DND-41 (cell line): ENCODE measurements around the gene SLC22A3.

ENCODE experiments used
- ATAC-seq: fragments of 200-7000 bp; cut with Tn5 transposase; 3 replicates; pipeline ENCODE4 v1.9.1; 2021; ENCODE audit warnings: low read depth; ENCODE audit not compliant: insufficient read depth
- DNase-seq: peaks from one replicate; pipeline ENCODE4 v3.0.0-alpha.2; 2020
- H2AFZ ChIP-seq: 2 replicates; pipeline ENCODE4 v1.6.0; 2012; ENCODE audit warnings: low read depth, low read length
- H3K27ac ChIP-seq: 2 replicates; pipeline ENCODE4 v1.5.1; 2012; ENCODE audit warnings: low read length, inconsistent platforms
- H3K27me3 ChIP-seq: fragments of 200-600 bp; sonication (generic); 2 replicates; pipeline ENCODE4 v1.6.0; 2012; ENCODE audit warnings: low read length, mild to moderate bottlenecking, inconsistent platforms; ENCODE audit not compliant: insufficient read depth, poor library complexity
- H3K36me3 ChIP-seq: 2 replicates; pipeline ENCODE4 v1.5.1; 2012; ENCODE audit warnings: low read length, inconsistent platforms; ENCODE audit not compliant: insufficient read depth
- H3K4me1 ChIP-seq: 2 replicates; pipeline ENCODE4 v1.5.1; 2012; ENCODE audit warnings: mild to moderate bottlenecking, low read length; ENCODE audit not compliant: insufficient read depth
- H3K4me2 ChIP-seq: 2 replicates; pipeline ENCODE4 v1.6.0; 2012; ENCODE audit warnings: mild to moderate bottlenecking, moderate library complexity, low read length, inconsistent platforms; ENCODE audit not compliant: insufficient read depth
- H3K4me3 ChIP-seq, 2 experiments: fragments of 200-600 bp in 1 of 2; shearing (Covaris generic) in 1 of 2; 2 replicates each; pipeline ENCODE4 v1.5.1; 2012 to 2016; ENCODE audit warnings: inconsistent platforms in 2 of 2, low read length in 2 of 2, mild to moderate bottlenecking in 2 of 2, low read depth in 1 of 2, moderate library complexity in 1 of 2
- H3K79me2 ChIP-seq: 2 replicates; pipeline ENCODE4 v1.6.0; 2012; ENCODE audit warnings: low read length, inconsistent platforms; ENCODE audit not compliant: insufficient read depth
- H3K9ac ChIP-seq: 2 replicates; pipeline ENCODE4 v1.6.0; 2012; ENCODE audit warnings: low read depth, mild to moderate bottlenecking, inconsistent platforms, low read length, moderate library complexity
- H3K9me3 ChIP-seq: 2 replicates; pipeline ENCODE4 v1.5.1; 2012; ENCODE audit warnings: low read length, moderate library complexity, mild to moderate bottlenecking, inconsistent platforms; ENCODE audit not compliant: insufficient read depth, severe bottlenecking
- H4K20me1 ChIP-seq: 2 replicates; pipeline ENCODE4 v1.6.0; 2012; ENCODE audit warnings: low read length; ENCODE audit not compliant: insufficient read depth
- EZH2 ChIP-seq: IDR thresholded peaks from 3 replicates; pipeline ENCODE4 v1.6.1; 2012; ENCODE audit warnings: borderline replicate concordance, low read depth, mild to moderate bottlenecking, moderate library complexity, low read length, inconsistent platforms; ENCODE audit not compliant: severe bottlenecking
- TF ChIP-seq, protein P1 (sequence below): IDR thresholded peaks from 2 replicates; pipeline ENCODE4 v1.5.1; 2012; ENCODE audit warnings: borderline replicate concordance, low read length, moderate library complexity, mild to moderate bottlenecking; ENCODE audit not compliant: poor library complexity, severe bottlenecking; ENCODE audit errors: extremely low read depth

Gene SLC22A3

DNA sequence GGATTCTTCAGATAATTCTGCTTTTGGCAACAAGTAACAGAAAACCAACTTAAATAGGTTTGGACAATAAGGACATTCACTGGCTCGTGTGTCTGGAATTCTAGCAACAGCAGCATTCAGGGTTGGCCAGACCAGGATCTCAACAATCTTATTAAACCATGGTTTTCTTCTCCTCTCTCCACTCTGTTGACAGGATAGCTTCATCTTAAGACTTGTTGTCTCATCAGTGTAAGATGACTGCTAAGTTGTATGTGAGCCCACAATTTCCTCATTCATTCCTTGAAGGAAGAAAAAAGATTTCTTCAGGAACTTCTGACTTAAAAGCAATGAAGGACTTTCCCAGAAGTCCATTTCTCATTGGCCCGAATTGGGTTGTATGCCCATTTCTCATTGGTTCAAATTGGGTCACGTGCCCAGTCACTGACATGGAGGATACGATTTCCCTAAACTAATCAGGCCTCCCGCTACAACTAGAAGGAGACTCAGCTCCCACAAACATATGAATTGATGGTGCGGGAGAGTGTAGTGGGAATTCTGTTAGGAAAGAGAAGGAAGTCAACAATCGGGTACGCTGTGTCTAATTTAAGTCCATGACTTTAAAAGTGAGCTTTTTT is 83.7 kb downstream of the SLC22A3 start:
- ATAC-seq (no peak), DNase-seq (no peak)
- no peaks in the 10 kb centered on the region for H3K9me3 ChIP-seq
- no peak overlapping the region for H3K4me3 ChIP-seq
- H3K9ac ChIP-seq, result no peak overlapping the region
- H3K79me2 ChIP-seq, result no peaks in the 10 kb centered on the region
- no peaks in the 10 kb centered on the region for H3K36me3 ChIP-seq
- no peak for TF ChIP-seq EZH2
- TF ChIP-seq, protein P1, sequence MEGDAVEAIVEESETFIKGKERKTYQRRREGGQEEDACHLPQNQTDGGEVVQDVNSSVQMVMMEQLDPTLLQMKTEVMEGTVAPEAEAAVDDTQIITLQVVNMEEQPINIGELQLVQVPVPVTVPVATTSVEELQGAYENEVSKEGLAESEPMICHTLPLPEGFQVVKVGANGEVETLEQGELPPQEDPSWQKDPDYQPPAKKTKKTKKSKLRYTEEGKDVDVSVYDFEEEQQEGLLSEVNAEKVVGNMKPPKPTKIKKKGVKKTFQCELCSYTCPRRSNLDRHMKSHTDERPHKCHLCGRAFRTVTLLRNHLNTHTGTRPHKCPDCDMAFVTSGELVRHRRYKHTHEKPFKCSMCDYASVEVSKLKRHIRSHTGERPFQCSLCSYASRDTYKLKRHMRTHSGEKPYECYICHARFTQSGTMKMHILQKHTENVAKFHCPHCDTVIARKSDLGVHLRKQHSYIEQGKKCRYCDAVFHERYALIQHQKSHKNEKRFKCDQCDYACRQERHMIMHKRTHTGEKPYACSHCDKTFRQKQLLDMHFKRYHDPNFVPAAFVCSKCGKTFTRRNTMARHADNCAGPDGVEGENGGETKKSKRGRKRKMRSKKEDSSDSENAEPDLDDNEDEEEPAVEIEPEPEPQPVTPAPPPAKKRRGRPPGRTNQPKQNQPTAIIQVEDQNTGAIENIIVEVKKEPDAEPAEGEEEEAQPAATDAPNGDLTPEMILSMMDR, result no peak
- peaks cover 9% of the 10 kb centered on the region for H3K27me3 ChIP-seq
- H3K4me1 ChIP-seq, result no peaks in the 10 kb centered on the region
- no peak overlapping the region for H3K4me2 ChIP-seq
- H3K27ac ChIP-seq, result no peak overlapping the region
- H2AFZ ChIP-seq, result no peak overlapping the region
- H4K20me1 ChIP-seq, result no peaks in the 10 kb centered on the region

DNA sequence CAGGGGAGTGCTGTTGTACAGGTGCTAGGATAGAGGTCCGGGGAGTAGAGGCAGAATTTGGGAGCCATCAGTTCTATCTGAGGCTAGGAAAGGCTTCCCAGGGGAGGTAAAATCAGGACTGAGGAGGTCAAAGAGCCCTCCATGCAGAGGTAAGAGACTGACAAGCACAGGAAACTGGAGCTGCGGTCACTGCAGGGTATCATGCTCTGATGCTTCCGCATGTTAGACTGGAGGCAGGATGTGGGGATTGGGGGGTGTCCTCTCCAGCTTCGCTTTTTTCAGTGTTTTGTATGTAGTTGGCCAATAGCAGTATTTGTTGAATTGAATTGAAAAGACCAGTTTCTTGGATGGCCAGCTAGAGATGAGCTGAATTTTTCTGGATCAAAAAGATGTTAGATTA is 87.8 kb downstream of the SLC22A3 start:
- TF ChIP-seq, protein P1, result no peak
- TF ChIP-seq EZH2, result no peak
- no peaks in the 10 kb centered on the region for H3K9me3 ChIP-seq
- no peak overlapping the region for H3K4me2 ChIP-seq
- H4K20me1 ChIP-seq, result no peaks in the 10 kb centered on the region
- DNase-seq (no peak), ATAC-seq (no peak)
- no peak overlapping the region for H3K4me3 ChIP-seq
- H2AFZ ChIP-seq, result no peak overlapping the region
- H3K36me3 ChIP-seq, result no peaks in the 10 kb centered on the region
- no peak overlapping the region for H3K27ac ChIP-seq
- no peak overlapping the region for H3K9ac ChIP-seq
- H3K79me2 ChIP-seq, result no peaks in the 10 kb centered on the region
- peaks cover 22% of the 10 kb centered on the region for H3K27me3 ChIP-seq
- no peaks in the 10 kb centered on the region for H3K4me1 ChIP-seq

- Histone ChIP-seq H4K20me1 (no peaks in the 10 kb centered on the region), H2AFZ (no peak overlapping the region), H3K36me3 (no peaks in the 10 kb centered on the region), H3K27me3 (peaks cover 22% of the 10 kb centered on the region), H3K4me1 (no peaks in the 10 kb centered on the region), H3K79me2 (no peaks in the 10 kb centered on the region), H3K27ac (no peak overlapping the region), H3K9me3 (no peaks in the 10 kb centered on the region), H3K9ac (no peak overlapping the region), H3K4me3 (no peak overlapping the region), H3K4me2 (no peak overlapping the region)
- no peak for ATAC-seq
- DNase-seq, result no peak
- TF ChIP-seq, protein P1, result no peak
- TF ChIP-seq EZH2, result no peak
These were observed 89.0 kb downstream of the SLC22A3 start for GRCh38 chr6:160437154-160437553.
